ACC112 (cell line): Measurements from ENCODE around the gene ATXN7L3.
"Not testable (repeated sequence)": the region's sequence is repeated elsewhere in the genome, so short reads cannot be mapped to it uniquely, and the experiment has no call there.

Experiments
- H2AFZ ChIP-seq: fragments of 200-600 bp; sonication (generic); one replicate; pipeline ENCODE4 v1.6.0; 2017; ENCODE audit warnings: antibody characterized with exemption, low read length; ENCODE audit not compliant: unreplicated experiment
- H3K27ac ChIP-seq: fragments of 200-600 bp; sonication (generic); 2 replicates; pipeline ENCODE4 v1.5.1; 2014; ENCODE audit warnings: low read depth, mild to moderate bottlenecking, antibody characterized with exemption, low read length, moderate library complexity
- H3K27me3 ChIP-seq: fragments of 200-600 bp; sonication (generic); 2 replicates; pipeline ENCODE4 v1.6.1; 2014; ENCODE audit warnings: mild to moderate bottlenecking, antibody characterized with exemption, low read length, moderate library complexity, mixed read lengths; ENCODE audit not compliant: insufficient read depth
- H3K36me3 ChIP-seq: fragments of 200-600 bp; sonication (generic); 2 replicates; pipeline ENCODE4 v1.6.1; 2016; ENCODE audit warnings: mild to moderate bottlenecking, antibody characterized with exemption, low read length, moderate library complexity, mixed read lengths; ENCODE audit not compliant: insufficient read depth
- H3K4me1 ChIP-seq: fragments of 200-600 bp; sonication (generic); one replicate; pipeline ENCODE4 v1.6.1; 2016; ENCODE audit warnings: low read length, mixed read lengths; ENCODE audit not compliant: insufficient read depth, unreplicated experiment, control insufficient read depth
- H3K4me3 ChIP-seq: fragments of 200-600 bp; sonication (generic); 2 replicates; pipeline ENCODE4 v1.5.1; 2014; ENCODE audit warnings: mild to moderate bottlenecking, low read depth, low read length
- H3K79me2 ChIP-seq: fragments of 200-600 bp; sonication (generic); one replicate; pipeline ENCODE4 v1.6.0; 2016; ENCODE audit warnings: low read length; ENCODE audit not compliant: control insufficient read depth, unreplicated experiment, insufficient read depth

ATXN7L3 gene

GRCh38 chr17:44146375-44147346 is 53.0 kb downstream of the ATXN7L3 start:
- Histone ChIP-seq H3K27ac (no peak overlapping the region), H3K36me3 (peaks cover 11% of the 10 kb centered on the region; the same call in 1 of the 2 replicates)

GRCh38 chr17:44144966-44145739 is 54.5 kb downstream of the ATXN7L3 start:
- Histone ChIP-seq H3K36me3 (peaks cover 11% of the 10 kb centered on the region; the same call in 1 of the 2 replicates), H3K27ac (peak overlapping the region; percentile 13; the same call in 1 of the 2 replicates)

More at GRCh38 chr17:44146375-44147346, 53.0 kb downstream of the ATXN7L3 start:
- Histone ChIP-seq H3K27me3 (no peaks in the 10 kb centered on the region), H3K4me1 (peaks cover 5% of the 10 kb centered on the region), H2AFZ (no peak overlapping the region), H3K79me2 (peaks cover 41% of the 10 kb centered on the region), H3K4me3 (no peak overlapping the region)

GRCh38 chr17:44143921-44144320 is 55.8 kb downstream of the ATXN7L3 start:
- not testable (repeated sequence) for H3K27ac ChIP-seq, H3K27me3 ChIP-seq, H3K4me1 ChIP-seq, H2AFZ ChIP-seq, H3K4me3 ChIP-seq
- H3K36me3 ChIP-seq, result peaks cover 11% of the 10 kb centered on the region; the same call in 1 of the 2 replicates
- peaks cover 22% of the 10 kb centered on the region for H3K79me2 ChIP-seq

More at GRCh38 chr17:44144966-44145739, 54.5 kb downstream of the ATXN7L3 start:
- Histone ChIP-seq H3K79me2 (peaks cover 30% of the 10 kb centered on the region), H2AFZ (no peak overlapping the region), H3K4me3 (no peak overlapping the region), H3K4me1 (peaks cover 5% of the 10 kb centered on the region), H3K27me3 (no peaks in the 10 kb centered on the region)
